ENCODE data around the gene ENPEP.

GRCh38 chr4:110533590-110533910 lies 57.6 kb downstream of the ENPEP start:
- TF ChIP-seq CTCF (conservative IDR thresholded peaks at IDR 0.05; ENCODE audit: low read length) (no peak), EZH2phosphoT487 (IDR thresholded peaks at IDR 0.05; ENCODE audit: borderline replicate concordance, low read depth, low read length) (no peak)
